Measurements from ENCODE around the gene CDC42EP3.

CDC42EP3 gene, protein sequence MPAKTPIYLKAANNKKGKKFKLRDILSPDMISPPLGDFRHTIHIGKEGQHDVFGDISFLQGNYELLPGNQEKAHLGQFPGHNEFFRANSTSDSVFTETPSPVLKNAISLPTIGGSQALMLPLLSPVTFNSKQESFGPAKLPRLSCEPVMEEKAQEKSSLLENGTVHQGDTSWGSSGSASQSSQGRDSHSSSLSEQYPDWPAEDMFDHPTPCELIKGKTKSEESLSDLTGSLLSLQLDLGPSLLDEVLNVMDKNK

DNA sequence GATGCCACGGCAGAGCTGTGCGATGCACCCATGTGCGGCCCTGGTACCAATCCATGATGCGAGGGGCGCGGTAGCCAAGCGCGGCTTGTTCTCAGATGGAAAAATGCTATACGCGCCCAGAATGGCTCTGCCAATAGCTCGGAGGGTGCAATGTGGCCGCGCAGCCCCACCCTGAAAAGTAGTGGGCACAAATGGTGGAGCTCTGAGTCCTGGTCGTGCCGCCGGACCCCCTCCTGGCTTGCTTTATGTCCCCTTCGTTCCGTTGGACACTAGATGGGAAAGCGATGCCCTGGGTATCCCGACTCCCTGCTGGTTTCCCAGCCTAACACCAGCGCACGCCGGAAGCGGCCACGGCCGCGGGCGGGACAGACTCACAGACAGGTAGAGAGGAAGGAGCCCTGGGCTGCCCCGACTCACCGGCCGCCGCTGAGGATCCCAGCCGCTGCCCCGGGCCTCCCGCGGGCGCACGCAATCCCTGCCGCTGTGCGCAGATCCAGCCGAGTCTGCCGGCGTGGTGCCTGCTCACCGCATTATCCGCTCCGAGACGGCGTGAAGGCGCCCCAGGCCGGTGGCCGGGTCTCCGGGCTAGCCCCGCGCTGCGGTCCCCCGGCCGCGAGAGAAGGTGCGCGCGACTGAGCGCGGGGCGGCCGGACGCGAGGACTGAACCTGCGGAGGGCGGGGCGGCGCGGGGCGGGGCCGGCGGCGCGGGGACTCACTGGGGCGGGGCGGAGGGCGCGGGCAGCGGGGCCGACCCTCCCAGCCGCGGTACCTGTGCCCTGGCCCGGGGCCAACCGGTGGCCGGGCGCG, at the start of gene CDC42EP3:
Gene CDC42EP3 (minus strand): TSS at position 634 of the 807 bp plus-strand sequence. CDS start 25,055 bp downstream, outside the sequence.
- peak; percentile 49 to 60 (median 51) for DNase-seq (ENCODE audit: low read depth in 3 of 3)

DNA sequence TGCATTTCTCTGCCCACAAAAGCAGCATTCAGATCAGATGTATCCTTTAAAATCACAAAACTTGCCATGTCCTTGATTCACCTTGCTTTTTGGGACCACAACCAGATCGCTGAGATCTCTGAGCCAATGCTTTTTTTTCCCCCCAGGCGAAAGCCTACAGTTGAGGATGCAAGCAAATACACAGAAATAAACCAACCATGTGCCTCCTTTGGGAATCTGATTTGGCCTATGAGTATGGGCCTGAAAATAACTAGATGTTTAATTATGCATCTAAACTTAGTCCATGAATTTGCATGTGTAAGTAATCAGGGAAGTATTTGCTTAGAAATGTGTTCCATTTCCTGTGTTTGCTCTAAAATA, 49.7 kb upstream of the CDC42EP3 start:
- no peak for DNase-seq (ENCODE audit: low read depth in 3 of 3)

DNA sequence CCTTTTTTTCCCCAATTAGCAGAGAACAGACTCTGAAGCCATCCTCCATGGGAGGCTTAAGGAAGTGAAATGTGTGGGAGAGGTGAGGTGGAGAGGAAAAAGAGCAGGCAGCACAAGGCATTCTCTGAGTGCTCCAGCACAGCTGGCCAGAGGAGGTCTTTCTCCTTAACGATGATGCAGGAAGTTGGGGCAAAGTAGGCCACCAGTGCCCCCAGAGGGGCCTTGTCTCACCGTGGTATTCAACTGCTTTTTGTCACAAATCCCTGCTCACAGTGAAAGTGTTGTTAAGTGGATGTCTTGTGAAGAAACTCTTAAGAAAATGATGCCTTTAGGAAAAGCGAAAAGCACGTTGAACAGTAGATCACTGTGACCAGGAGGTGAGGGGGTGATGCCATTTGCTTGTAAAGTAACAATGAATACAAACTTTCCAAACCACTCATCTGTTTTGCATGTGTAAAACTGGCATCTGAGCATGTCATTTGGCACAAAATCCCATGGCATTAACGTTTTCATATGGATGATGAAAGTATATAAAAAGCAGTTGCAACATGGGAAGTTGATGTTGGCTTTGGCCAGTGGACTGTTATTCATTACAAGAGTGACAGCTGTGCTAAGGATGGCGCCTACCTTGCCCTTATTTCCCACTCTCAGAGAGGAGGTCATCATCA, 49.2 kb upstream of the CDC42EP3 start:
- DNase-seq (ENCODE audit: low read depth in 3 of 3), result no peak

DNA sequence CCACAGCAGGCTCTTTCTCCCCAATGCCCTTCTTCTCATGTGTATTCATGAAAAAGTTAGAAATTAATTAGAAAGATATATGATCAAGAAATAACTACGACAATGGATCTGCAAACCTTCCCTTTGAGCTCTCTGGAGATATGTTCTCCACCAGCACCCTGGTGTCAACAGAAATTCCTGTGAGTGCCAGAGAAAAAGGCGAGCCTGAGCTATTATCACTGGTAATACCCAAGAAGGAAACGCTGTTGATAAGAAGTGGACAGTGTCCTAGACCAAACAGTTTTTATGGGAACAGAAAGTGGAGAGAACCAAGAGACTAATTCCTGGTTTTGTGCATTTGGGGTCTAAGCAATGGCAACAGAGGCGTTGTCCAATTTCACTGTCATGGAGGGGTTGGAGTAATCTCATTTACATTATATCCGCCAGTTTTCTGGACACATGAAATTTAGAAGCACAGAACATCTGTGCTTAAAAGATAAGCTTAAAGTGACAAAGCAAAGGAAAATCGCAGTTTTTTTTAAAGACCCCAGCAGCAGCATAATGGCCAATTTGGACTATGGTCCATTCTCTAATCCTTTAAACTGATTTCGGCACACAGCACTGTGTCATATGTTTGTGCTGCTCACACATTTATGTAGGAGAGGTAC, 47.2 kb upstream of the CDC42EP3 start:
- no peak for DNase-seq (ENCODE audit: low read depth in 3 of 3)

DNA sequence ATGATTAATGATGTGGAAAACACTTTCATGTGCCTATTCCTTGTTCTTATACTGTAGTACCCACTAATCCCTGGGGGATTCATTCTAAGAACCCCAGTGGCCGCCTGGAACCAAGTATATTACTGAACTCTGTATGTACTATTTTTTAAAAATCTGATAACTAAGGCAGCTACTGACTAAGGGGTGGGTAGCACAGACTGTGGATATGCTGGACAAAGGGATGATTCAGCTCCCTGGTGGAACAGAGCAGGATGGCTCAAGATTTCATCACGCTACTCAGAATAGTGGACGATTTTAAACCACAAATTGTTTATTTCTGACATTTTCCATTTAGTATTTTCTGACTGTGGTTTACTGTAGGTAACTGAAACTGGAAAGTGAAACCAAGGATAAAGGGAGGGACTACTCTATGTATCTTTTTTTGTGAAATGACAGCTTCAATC, 41.8 kb upstream of the CDC42EP3 start:
- DNase-seq (ENCODE audit: low read depth in 3 of 3), result no peak

DNA sequence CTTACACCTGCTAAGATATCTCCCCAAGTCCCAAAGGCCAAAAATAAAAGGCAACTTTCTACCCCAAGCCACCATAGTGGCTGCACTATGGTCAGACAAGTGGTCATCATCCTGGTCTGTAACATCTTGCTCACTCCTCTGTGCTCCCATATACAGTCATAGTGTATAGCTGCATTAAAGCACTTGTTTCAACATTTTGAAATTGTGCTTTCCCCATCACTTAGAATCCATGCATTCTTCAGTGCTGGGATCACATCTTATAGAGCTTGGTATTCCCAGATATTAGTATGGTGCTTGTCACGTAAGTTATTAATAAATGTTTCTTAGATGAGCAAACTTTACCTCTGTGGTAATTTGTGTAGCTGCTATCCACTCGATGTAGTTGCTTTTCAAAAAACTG, 40.4 kb upstream of the CDC42EP3 start:
- no peak for DNase-seq (ENCODE audit: low read depth in 3 of 3)

DNA sequence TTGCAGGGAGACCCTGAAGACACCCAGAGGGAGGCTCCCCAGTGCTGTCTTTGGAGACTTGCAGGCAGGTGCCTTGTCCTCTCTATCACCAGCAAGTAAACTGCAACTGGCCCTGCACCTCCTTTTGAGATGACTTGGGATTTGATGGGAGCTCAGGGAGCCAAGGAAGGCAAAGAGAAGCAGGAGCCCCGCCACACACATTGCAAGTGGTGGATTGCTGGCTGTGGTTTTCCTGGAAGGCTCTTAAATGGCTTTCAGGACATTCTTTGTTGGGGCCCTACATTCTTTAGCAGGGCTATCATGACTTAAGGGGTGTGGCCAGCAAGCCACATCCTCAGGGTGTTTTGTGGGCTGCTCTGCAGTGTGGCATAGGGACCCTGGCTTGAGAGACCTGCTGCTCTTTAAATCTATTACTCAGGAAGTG, 39.9 kb upstream of the CDC42EP3 start:
- DNase-seq (ENCODE audit: low read depth in 3 of 3), result no peak

DNA sequence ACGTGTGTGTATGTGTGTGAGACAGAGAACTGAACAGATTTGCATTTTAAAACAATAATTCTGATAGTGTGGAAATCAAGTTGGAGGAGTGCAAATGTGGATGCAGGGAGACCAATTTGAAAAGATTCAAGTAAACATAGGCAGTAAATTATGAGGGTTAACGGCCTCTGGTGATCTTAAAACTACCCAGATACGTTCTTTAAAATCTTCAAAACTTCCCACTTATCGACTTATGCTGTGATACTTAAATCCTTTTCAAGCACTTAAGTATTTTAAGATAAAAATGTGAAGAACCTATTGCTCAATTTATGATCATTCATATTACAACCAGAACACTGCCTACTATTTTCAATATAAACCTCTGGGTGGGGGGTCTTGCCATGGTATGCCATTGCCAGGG, 37.7 kb upstream of the CDC42EP3 start:
- no peak for DNase-seq (ENCODE audit: low read depth in 3 of 3)

DNA sequence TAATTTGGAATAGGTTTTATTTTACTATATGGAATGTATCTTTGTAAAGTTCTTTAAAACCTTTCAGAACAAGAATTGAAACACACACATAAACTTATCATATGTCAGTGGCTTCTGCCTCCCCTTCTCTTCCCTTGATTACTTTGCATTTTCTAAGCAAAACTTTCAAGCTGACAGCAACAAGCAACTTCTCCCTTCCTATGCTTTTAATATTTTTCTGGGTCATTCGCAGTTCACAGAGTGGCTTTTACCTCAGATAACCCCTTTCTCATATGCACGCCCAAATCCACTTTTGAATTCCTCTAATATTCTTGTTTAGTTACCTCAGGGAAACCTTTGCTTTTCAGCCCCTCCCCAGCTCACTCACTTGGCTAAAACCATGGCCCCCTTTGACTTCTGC, 36.7 kb upstream of the CDC42EP3 start:
- DNase-seq (ENCODE audit: low read depth in 3 of 3), result no peak

DNA sequence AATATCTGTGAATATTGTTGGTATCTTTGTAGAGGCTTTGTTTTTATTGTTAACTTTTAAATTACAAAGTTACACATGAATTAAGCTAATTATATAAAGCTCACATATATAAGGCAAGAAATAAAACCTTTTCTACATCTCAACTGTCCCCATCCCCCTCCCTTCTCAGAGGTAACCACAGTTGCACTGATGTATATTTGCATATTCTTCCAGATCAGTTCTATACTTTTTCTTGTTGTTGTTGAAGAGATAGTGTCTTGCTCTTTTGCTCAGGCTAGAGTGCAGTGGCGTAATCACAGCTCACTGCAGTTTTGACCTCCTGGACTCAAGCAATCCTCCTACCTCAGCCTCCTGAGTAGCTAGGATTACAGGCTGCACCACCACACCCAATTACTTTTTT, 36.0 kb upstream of the CDC42EP3 start:
- DNase-seq (ENCODE audit: low read depth in 3 of 3), result no peak

DNA sequence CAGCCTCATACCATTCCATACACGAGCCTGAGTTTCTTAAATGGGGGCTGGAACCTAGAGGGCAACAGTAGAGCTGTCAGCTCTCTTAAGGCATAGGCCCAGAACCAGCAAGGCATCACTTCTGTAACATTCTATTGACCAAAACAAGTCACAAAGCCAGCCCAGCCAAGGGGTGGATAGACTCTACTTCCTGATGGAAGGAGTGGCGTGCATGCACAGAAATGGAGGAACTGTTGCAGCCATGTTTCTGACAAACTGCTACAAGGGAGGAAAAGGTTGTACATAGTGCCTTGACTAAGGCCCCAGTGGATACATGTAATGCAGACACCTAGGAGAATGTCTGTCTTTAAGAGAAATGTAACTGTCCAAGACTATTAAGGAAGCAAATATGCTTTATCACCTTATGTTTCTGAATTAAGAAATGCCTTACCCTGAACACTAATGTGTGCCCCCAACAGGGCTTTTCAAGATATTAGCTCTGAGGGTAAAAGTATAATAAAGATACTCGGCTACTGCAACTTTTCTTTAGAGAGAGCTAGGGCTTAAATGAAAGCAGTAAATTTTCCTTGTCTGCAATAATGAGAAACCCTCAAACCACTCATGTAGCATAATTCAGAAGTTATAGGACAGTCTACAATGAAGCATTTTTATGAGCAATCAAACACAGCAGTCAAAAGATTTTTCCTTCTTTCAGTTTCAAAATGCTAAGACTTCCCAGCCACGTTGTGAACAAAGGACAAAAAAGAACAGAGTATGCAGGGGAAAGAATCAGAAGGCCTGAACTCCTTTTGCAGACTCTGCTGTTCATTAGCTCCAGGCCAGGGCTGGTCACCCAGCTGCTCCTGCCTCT, 35.1 kb upstream of the CDC42EP3 start:
- DNase-seq (ENCODE audit: low read depth in 3 of 3), result no peak

DNA sequence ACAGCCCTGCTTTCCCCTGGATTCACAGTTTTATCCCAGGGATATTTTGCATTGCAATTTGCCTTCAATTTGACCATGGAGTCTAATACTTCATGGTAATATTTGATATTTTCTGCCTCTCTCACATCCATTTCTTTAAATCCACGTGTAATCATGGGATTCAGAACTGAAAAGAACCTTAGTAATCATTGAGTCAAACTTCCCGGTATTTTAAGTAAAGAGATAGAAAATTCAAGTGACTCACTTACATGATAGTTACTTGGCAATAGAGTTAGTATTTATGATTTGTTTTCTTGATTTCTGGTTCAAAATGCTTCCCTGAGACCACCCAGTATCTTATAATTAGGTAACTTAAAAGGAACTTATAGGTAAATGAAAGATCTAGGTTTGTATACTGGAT, 33.7 kb upstream of the CDC42EP3 start:
- DNase-seq (ENCODE audit: low read depth in 3 of 3), result no peak

DNA sequence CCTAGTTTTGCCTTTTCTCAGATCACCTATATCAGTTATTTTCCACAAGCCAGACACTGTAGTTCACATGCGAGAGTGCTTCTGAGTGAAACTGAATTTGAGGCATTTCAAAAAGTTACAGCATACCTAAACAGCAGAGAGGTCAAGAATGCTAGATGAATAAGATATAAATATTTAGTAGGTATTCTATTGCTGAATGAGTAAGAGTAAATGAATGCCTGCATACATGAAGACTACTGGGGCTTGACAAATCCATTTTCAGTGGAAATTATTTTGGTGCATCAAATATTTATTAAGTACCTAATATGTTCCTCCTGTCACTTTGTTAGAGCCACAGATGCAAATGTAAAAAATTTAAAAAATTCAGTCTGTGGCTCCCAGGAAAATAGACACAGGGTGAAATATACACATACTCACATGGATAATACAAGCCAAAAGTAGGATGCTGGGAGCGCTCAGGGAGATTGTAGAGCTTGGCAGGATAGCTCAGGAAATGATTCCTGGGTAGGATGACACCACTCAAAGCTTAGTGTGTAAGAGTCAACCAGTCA, 27.6 kb upstream of the CDC42EP3 start:
- DNase-seq (ENCODE audit: low read depth in 3 of 3), result no peak

DNA sequence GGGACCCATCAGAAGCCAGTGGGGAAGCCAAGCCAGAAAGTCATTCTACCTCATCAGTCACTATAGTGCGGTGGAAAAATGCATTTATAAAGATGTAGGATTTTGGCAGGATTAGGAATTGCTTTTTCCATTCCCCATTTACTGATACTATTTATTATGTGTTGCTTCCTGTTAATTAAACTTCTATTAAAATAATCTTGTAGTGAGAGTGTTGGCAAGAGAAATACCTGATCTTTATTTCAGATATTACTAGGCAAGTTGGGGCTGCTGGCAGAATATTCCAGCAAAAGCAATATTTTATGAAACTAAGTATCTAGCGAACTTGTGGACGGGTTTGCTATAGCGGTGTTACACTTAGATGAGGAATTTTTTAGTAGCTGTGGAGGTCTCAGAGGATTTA, 23.9 kb upstream of the CDC42EP3 start:
- no peak for DNase-seq (ENCODE audit: low read depth in 3 of 3)

DNA sequence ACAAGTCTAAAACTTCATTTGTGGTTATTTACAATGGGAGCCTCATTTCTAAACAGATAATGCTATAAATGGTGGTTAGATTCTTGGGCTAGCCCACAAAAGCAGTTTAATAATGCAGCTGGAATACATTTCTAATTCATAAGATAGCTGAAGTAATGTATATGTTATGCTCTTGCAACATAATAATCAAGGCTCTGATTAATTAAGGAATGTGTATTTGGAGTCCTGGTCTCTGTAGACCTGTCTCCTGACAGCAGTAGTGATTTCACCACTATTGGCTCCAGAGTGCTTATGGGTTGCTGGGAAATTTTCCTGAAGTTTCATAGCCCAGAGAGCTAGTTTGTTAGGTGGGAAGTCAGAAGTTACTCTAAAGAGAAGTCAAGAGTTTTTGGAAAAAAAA, 21.3 kb upstream of the CDC42EP3 start:
- no peak for DNase-seq (ENCODE audit: low read depth in 3 of 3)

DNA sequence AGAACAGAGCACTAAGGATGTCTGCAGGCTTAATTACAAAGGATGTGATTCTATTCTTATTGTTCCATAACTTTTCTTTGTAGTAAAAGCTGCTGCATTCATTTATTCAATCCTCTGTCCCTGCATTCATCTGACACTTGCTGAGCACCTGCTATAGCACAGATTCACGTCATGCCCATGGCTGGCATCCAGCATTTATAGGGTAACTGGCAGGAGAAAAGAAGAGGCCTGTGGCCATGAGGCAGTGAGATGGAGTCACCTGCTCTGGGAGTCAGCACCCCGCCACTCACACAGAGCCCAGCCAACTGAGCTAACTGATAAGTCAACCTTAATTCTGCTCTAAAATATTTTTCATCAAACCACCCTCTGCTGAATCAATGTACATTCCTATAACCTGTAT, 18.3 kb upstream of the CDC42EP3 start:
- no peak for DNase-seq (ENCODE audit: low read depth in 3 of 3)

DNA sequence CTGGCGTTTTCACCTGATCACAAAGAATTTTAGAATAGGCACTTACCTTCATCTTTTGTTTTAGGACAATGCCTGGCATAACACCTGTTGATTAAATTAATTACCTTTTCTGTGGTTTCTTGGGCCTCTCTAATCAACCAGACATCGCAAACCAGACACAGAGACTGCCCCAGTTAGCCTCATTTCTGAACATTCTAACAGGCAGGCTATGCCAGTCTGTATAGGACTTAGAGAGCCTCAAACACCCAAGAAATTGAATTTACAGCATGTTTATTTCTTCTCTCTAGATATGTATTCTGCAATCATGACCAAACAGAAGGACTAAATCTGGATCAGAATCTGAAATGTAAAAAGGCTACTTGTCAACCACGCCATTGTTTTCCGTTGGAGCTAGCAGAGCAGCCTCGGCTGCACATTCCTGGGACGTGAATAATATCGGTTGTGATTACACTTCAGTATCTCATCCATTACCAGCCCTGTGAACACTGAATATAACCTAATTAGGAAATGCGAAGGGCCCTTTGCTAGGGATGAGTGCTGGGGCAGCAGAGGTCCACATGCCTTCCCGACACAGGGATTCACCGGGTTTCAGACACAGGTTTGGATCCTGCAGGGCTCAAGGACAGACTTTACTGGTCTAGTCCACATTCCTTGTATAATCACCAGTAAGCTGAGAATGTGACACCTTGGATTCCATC, 17.5 kb upstream of the CDC42EP3 start:
- DNase-seq (ENCODE audit: low read depth in 3 of 3), result no peak

DNA sequence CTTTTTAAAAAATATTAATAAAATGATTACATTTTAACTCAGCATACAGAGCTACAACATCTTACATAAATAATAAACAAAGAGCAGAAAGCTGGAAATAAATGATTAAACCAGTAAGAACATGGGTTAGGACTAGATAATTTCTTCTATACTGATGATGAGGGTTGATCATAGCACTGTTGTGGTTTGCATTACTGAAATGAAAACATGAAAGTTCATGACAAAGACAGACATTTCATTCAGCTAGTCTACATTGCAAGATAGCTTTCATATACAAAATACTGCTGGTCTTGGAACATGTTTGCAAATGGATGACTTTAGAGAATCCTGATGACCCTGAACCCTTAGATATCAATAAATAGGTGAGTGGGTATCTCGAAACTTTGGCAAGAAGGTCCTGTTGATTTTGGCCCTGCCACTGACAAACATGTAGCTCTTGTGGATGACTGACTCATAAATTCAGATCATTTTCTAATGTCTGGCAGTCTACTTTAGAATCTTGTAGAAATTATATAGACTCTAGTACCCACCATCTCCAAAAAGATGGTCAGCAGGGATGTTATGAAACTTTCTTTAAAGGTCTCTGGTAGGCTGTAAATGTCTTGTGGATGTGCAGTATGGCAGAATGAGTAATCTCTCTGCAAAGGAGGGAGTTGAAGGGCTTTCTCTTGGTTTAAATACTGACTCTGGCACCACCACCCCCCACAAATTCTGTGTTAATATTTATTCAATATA, 15.5 kb upstream of the CDC42EP3 start:
- no peak for DNase-seq (ENCODE audit: low read depth in 3 of 3)

DNA sequence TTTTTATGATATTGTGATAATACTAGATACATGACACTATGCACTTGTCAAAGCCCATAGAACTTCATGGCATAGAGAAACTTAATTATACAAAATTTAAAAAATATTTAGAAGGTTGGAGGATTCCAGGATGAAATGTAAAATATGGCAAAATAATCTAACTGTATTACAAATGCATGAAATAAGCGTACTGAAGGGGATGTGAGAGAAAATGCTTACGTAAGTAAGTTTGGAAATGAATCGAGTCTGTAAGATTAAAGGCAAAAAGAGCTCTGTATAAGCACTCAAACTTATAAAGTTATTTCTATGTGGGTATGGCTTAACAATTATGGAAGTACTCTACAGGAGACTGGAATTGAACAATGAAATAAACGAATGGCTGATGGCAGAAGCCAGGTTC, 13.4 kb upstream of the CDC42EP3 start:
- DNase-seq (ENCODE audit: low read depth in 3 of 3), result no peak
